CD14-positive monocyte (primary cell): Measurements from ENCODE around the gene RILPL1. TPM values are rescaled to one million over a fixed set of nuclear protein-coding genes. Genes with fewer than 3 reads are reported as not detected.
A peak's percentile ranks its signal among the peaks of the same experiment; 100 is the strongest.

ENCODE experiments used
- DNase-seq, 3 donors: peaks; one replicate each; pipeline ENCODE4 v3.0.0-alpha.2; 2011 to 2022
- H2AFZ ChIP-seq: 2 replicates; pipeline ENCODE4 v1.6.0; 2012; ENCODE audit warnings: mild to moderate bottlenecking, low read depth, low read length, inconsistent platforms; ENCODE audit not compliant: insufficient read depth, poor library complexity, severe bottlenecking
- H3K27ac ChIP-seq, 2 donors: 1 replicate in 1 of 2; 2 replicates in 1 of 2; pipeline ENCODE4 v1.5.1; 2012 to 2013; ENCODE audit warnings: low read length in 2 of 2, control low read depth in 1 of 2, inconsistent platforms in 1 of 2, low read depth in 1 of 2, mild to moderate bottlenecking in 1 of 2
- H3K27me3 ChIP-seq, 2 donors: one replicate each; pipeline versions ENCODE4 v1.6.0 to v1.6.1; 2011 to 2013; ENCODE audit warnings: low read length in 2 of 2; ENCODE audit not compliant: control insufficient read depth in 2 of 2, insufficient read depth in 2 of 2
- H3K36me3 ChIP-seq, 2 donors: replicated peaks in 1 of 2; 1 replicate in 1 of 2; 2 replicates in 1 of 2; pipeline versions ENCODE4 v1.5.1 to v1.6.1; 2012 to 2013; ENCODE audit warnings: low read length in 2 of 2, control low read depth in 1 of 2, inconsistent platforms in 1 of 2, mild to moderate bottlenecking in 1 of 2; ENCODE audit not compliant: insufficient read depth in 2 of 2, control insufficient read depth in 1 of 2
- H3K4me1 ChIP-seq, 2 donors: 1 replicate in 1 of 2; 2 replicates in 1 of 2; pipeline versions ENCODE4 v1.5.1 to v1.6.1; 2012 to 2013; ENCODE audit warnings: low read length in 2 of 2, control low read depth in 1 of 2, inconsistent platforms in 1 of 2, mild to moderate bottlenecking in 1 of 2, moderate library complexity in 1 of 2; ENCODE audit not compliant: insufficient read depth in 2 of 2, control insufficient read depth in 1 of 2
- H3K4me2 ChIP-seq: replicated peaks from 2 replicates; pipeline ENCODE3; 2012; ENCODE audit warnings: low read length, moderate library complexity, mild to moderate bottlenecking; ENCODE audit not compliant: poor library complexity, severe bottlenecking; ENCODE audit errors: extremely low read depth
- H3K4me3 ChIP-seq, 3 experiments: fragments of 200-600 bp in 1 of 3; sonication (generic) in 1 of 3; replicated peaks in 1 of 3; 1 replicate in 2 of 3; 2 replicates in 1 of 3; pipeline ENCODE4 v1.5.1; 2011 to 2013; ENCODE audit warnings: low read length in 3 of 3, mild to moderate bottlenecking in 3 of 3, control low read depth in 2 of 3, low read depth in 2 of 3, inconsistent platforms in 1 of 3, moderate library complexity in 1 of 3
- H3K79me2 ChIP-seq: 2 replicates; pipeline ENCODE4 v1.6.0; 2012; ENCODE audit warnings: mild to moderate bottlenecking, control low read depth, inconsistent platforms, low read length, moderate library complexity; ENCODE audit not compliant: insufficient read depth
- H3K9ac ChIP-seq: 2 replicates; pipeline ENCODE4 v1.6.0; 2017; ENCODE audit warnings: low read length, mild to moderate bottlenecking; ENCODE audit not compliant: insufficient read depth, poor library complexity, severe bottlenecking
- H3K9me3 ChIP-seq, 2 donors: replicated peaks in 1 of 2; 1 replicate in 1 of 2; 2 replicates in 1 of 2; pipeline versions ENCODE4 v1.5.1 to v1.6.1; 2012 to 2013; ENCODE audit warnings: low read length in 2 of 2, control low read depth in 1 of 2; ENCODE audit not compliant: control insufficient read depth in 1 of 2, insufficient read depth in 1 of 2
- H4K20me1 ChIP-seq: 2 replicates; pipeline ENCODE4 v1.6.0; 2012; ENCODE audit warnings: mild to moderate bottlenecking, low read length, control low read depth, moderate library complexity; ENCODE audit not compliant: insufficient read depth
- H3K27ac Mint-ChIP-seq, 7 donors: one replicate each; pipeline ENCODE4 v1.8.0; 2020; ENCODE audit warnings: mild to moderate bottlenecking in 7 of 7, mixed read lengths in 7 of 7, moderate library complexity in 6 of 7, inconsistent platforms in 2 of 7
- H3K27me3 Mint-ChIP-seq, 3 donors: one replicate each; pipeline ENCODE4 v1.8.0; 2021 to 2022; ENCODE audit warnings: low read depth in 3 of 3, mild to moderate bottlenecking in 3 of 3, mixed read lengths in 3 of 3, moderate library complexity in 3 of 3, inconsistent platforms in 1 of 3
- H3K36me3 Mint-ChIP-seq, 2 donors: one replicate each; pipeline ENCODE4 v1.8.0; 2020; ENCODE audit warnings: mixed read lengths in 2 of 2, inconsistent platforms in 1 of 2, mild to moderate bottlenecking in 1 of 2
- H3K4me1 Mint-ChIP-seq: one replicate; pipeline ENCODE4 v1.8.0; 2020; ENCODE audit warnings: mild to moderate bottlenecking, mixed read lengths
- H3K4me3 Mint-ChIP-seq, 2 donors: one replicate each; pipeline ENCODE4 v1.8.0; 2020; ENCODE audit warnings: mild to moderate bottlenecking in 2 of 2, mixed read lengths in 2 of 2, moderate library complexity in 1 of 2
- H3K9me3 Mint-ChIP-seq, 7 donors: one replicate each; pipeline ENCODE4 v1.8.0; 2020 to 2022; ENCODE audit warnings: mixed read lengths in 7 of 7, mild to moderate bottlenecking in 6 of 7, moderate library complexity in 6 of 7, inconsistent platforms in 2 of 7
- WGBS: methylation state at CpG from one replicate; pipeline ENCODE4 v1.1.5; 2013; ENCODE audit warnings: missing lambda C conversion rate; ENCODE audit not compliant: insufficient coverage; 5-methylcytosine and 5-hydroxymethylcytosine counted together
- intact Hi-C, 2 donors: fragments of 100-400 bp; cut with micrococcal nuclease; formaldehyde crosslinking; loops; one replicate each; pipeline versions ENCODE4 v1.15.0 to v1.15.1; 2023
- polyA plus RNA-seq, 3 donors: library from polyadenylated mRNA; depleted of rRNA in 1 of 3; unstranded in 2 of 3; stranded (reverse) in 1 of 3; fragments of 300-500 nt in 2 of 3; fragments of >200 nt in 1 of 3; fragmentation: Illumina TruSeq in 2 of 3; gene quantifications; 1 replicate in 2 of 3; 2 replicates in 1 of 3; pipeline ENCODE4 v1.2.3, GENCODE V29; 2012 to 2021
- TF ChIP-seq, protein P1 (sequence below): fragments of 200-600 bp; IDR thresholded peaks from one replicate; pipeline ENCODE4 v1.8.0; 2022; ENCODE audit warnings: antibody characterized with exemption, mild to moderate bottlenecking

Gene RILPL1
- polyA plus RNA-seq, 3 donors: 1.2 TPM; not detected in 2

DNA sequence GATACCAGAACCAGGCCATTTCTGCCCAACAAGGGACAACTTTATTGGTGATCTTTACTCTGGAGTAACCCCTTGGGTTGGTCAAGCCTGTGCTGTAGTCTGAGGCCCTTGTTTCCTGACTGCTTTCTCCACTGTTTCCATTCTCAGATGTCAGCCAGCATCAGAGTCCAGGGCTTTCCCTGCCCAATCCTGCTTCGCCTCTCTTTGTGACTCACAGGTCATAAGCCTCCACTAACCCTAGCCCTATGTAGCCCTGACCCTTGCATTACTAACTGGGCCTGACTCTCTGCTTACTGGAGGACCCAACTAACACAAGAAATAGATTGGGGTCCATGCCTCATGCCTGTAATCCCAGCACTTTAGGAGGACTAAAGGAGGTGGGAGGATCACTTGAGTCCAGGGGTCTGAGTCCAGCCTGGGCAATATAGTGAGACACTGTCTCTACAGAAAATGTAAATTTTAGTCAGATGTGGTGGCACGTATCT lies 84.2 kb downstream of the RILPL1 start:
- no peaks in the 10 kb centered on the region for H3K36me3 ChIP-seq
- peak overlapping the region; percentile 51 for H3K4me2 ChIP-seq
- Mint-ChIP-seq H3K9me3 (peaks cover 0 to 2% (median 0%) of the 10 kb centered on the region in 7 donors), H3K27me3 (peaks cover 0 to 4% (median 0%) of the 10 kb centered on the region in 3 donors), H3K36me3 (no peaks in the 10 kb centered on the region), H3K27ac (peak overlapping the region; percentile 96 to 99 (median 99)), H3K4me3 (peak overlapping the region in 1 of 2 donors; percentile 39), H3K4me1 (peaks cover 49% of the 10 kb centered on the region)
- no peaks in the 10 kb centered on the region for H4K20me1 ChIP-seq
- intact Hi-C loops: loop anchor here in 1 of 2 donors (2.0 kb wide), 1 partner anchor 16 kb away; no protein-coding TSS in a partner anchor
- peak overlapping the region; percentile 89 to 96 for H3K27ac ChIP-seq
- WGBS: 92% methylated on average over 2 of the region's 2 CpGs
- peak overlapping the region in 1 of 3 experiments; percentile 72 for H3K4me3 ChIP-seq
- H3K9me3 ChIP-seq: no peaks in the 10 kb centered on the region
- no peaks in the 10 kb centered on the region for H3K27me3 ChIP-seq
- DNase-seq: peak; percentile 63 to 92 (median 78)
- peaks cover 50 to 54% of the 10 kb centered on the region in 2 donors for H3K4me1 ChIP-seq
- H2AFZ ChIP-seq: peak overlapping the region; percentile 30
- TF ChIP-seq, protein P1, sequence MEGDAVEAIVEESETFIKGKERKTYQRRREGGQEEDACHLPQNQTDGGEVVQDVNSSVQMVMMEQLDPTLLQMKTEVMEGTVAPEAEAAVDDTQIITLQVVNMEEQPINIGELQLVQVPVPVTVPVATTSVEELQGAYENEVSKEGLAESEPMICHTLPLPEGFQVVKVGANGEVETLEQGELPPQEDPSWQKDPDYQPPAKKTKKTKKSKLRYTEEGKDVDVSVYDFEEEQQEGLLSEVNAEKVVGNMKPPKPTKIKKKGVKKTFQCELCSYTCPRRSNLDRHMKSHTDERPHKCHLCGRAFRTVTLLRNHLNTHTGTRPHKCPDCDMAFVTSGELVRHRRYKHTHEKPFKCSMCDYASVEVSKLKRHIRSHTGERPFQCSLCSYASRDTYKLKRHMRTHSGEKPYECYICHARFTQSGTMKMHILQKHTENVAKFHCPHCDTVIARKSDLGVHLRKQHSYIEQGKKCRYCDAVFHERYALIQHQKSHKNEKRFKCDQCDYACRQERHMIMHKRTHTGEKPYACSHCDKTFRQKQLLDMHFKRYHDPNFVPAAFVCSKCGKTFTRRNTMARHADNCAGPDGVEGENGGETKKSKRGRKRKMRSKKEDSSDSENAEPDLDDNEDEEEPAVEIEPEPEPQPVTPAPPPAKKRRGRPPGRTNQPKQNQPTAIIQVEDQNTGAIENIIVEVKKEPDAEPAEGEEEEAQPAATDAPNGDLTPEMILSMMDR: no peak
- peaks cover 3% of the 10 kb centered on the region for H3K79me2 ChIP-seq
- H3K9ac ChIP-seq: peak overlapping the region; percentile 62

- Histone ChIP-seq H4K20me1 (no peaks in the 10 kb centered on the region), H3K4me1 (peaks cover 77 to 79% of the 10 kb centered on the region in 2 donors), H3K27ac (peak overlapping the region; percentile 59 to 84), H3K9me3 (no peaks in the 10 kb centered on the region), H3K4me2 (peak overlapping the region; percentile 73), H3K4me3 (peak overlapping the region in 2 of 3 experiments; percentile 4 to 61), H3K79me2 (peaks cover 3% of the 10 kb centered on the region), H3K9ac (peak overlapping the region; percentile 47), H2AFZ (peak overlapping the region; percentile 74), H3K36me3 (no peaks in the 10 kb centered on the region), H3K27me3 (no peaks in the 10 kb centered on the region)
- peaks cover 74% of the 10 kb centered on the region for H3K4me1 Mint-ChIP-seq
- 91% methylated on average over 3 of the region's 4 CpGs for WGBS
- H3K9me3 Mint-ChIP-seq: peaks cover 0 to 2% (median 0%) of the 10 kb centered on the region in 7 donors
- H3K36me3 Mint-ChIP-seq: peaks cover 0 to 3% of the 10 kb centered on the region in 2 donors
- peaks cover 0 to 6% (median 0%) of the 10 kb centered on the region in 3 donors for H3K27me3 Mint-ChIP-seq
- intact Hi-C loops: no loop called here
- TF ChIP-seq, protein P1: no peak
- H3K27ac Mint-ChIP-seq: peak overlapping the region; percentile 92 to 99 (median 95)
- DNase-seq: no peak
- H3K4me3 Mint-ChIP-seq: peak overlapping the region; percentile 20 to 74
Observed at GRCh38 chr12:123446333-123446713, 87.2 kb downstream of the RILPL1 start.
